ENCODE data around the gene ZGLP1.

DNA sequence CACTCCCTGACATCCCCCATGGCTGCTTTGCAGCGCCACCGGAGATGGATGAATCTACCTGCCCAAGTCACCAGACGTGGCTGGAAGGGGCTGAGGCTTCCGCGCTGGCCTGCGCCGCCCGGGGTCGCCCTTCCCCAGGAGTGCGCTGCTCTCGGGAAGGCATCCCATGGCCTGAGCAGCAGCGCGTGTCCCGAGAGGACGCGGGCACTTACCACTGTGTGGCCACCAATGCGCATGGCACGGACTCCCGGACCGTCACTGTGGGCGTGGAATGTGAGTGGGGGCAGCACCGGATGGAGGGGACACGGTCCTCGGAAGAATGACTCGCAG is 15.3 kb downstream of the ZGLP1 start:
- TF ChIP-seq GATA2 (IDR thresholded peaks at IDR 0.05; ENCODE audit: low read depth, low read length) (no peak), GATA3 (IDR thresholded peaks at IDR 0.05; ENCODE audit: low read depth, low read length) (no peak)

Measured in SH-SY5Y (cell line).